Neural progenitor cell (in vitro differentiated cells): ENCODE measurements around the gene CYTH1.

ENCODE experiments used
- EZH2 ChIP-seq: fragments of 200-600 bp; sonication (generic); IDR thresholded peaks from 2 replicates; pipeline ENCODE4 v1.6.1; 2017; ENCODE audit warnings: antibody characterized with exemption, mild to moderate bottlenecking, moderate library complexity
- EZH2phosphoT487 ChIP-seq: fragments of 200-600 bp; sonication (generic); IDR thresholded peaks from 2 replicates; pipeline ENCODE4 v1.6.1; 2017; ENCODE audit warnings: antibody characterized with exemption
- TF ChIP-seq, protein P1 (sequence below): fragments of 200-600 bp; sonication (generic); IDR thresholded peaks from 2 replicates; pipeline ENCODE4 v1.5.1; 2017; ENCODE audit warnings: antibody characterized with exemption, mild to moderate bottlenecking

DNA sequence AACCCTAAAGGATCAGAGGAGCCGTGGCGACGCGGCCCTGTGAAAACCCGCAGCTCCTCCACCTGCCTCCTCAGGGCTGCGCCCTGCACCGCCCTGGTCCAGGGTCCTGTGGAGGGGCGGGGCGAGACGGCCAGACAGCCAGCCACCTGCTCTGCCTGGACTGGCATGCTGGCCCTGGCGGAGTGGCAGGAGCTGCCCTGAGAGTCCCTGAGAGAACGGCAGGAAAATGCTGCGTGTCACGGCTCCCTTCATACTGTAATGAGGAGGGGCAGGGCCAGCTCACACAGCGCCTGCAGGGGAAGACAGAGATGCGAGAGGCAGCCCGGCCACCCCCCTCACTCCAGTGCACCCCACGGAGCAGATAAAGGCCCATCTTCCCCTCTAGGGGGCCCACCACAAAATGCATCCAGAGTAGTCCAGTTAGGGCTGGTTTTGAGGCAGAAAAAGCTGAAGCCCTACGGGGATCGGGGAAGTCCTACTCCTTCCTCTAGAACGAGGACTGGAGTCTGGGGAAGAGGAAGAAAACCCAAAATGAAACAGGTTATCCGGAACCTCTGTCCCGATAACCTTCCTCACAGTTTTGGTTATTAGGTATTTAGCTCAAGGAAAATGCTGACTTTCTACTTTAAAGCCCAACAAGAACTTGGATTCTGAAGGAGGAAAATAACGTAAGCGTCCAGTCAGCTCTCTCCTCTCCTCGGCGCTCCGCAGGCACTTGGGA, 107.3 kb downstream of the CYTH1 start:
- TF ChIP-seq, protein P1, sequence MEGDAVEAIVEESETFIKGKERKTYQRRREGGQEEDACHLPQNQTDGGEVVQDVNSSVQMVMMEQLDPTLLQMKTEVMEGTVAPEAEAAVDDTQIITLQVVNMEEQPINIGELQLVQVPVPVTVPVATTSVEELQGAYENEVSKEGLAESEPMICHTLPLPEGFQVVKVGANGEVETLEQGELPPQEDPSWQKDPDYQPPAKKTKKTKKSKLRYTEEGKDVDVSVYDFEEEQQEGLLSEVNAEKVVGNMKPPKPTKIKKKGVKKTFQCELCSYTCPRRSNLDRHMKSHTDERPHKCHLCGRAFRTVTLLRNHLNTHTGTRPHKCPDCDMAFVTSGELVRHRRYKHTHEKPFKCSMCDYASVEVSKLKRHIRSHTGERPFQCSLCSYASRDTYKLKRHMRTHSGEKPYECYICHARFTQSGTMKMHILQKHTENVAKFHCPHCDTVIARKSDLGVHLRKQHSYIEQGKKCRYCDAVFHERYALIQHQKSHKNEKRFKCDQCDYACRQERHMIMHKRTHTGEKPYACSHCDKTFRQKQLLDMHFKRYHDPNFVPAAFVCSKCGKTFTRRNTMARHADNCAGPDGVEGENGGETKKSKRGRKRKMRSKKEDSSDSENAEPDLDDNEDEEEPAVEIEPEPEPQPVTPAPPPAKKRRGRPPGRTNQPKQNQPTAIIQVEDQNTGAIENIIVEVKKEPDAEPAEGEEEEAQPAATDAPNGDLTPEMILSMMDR: peak; percentile 27
- no peak for TF ChIP-seq EZH2
- no peak for TF ChIP-seq EZH2phosphoT487
